Right atrium auricular region (tissue), 2 donors: Measurements from ENCODE around the gene NEK6. TPM values are rescaled to one million over a fixed set of nuclear protein-coding genes. Genes with fewer than 3 reads are reported as not detected.

ENCODE experiments used
- DNase-seq: peaks from one replicate; pipeline ENCODE4 v3.0.0-alpha.2; 2019; ENCODE audit warnings: low spot score
- H3K27ac ChIP-seq, 2 donors: fragments of 200-600 bp; sonication (generic); 1 replicate in 1 of 2; 2 replicates in 1 of 2; pipeline ENCODE4 v1.5.1; 2016 to 2019
- H3K27me3 ChIP-seq, 2 donors: fragments of 200-600 bp; sonication (generic); one replicate each; pipeline versions ENCODE4 v1.5.1 to v1.6.0; 2017 to 2019
- H3K36me3 ChIP-seq: fragments of 200-600 bp; sonication (generic); one replicate; pipeline ENCODE4 v1.5.1; 2016
- H3K4me1 ChIP-seq, 2 donors: fragments of 200-600 bp; sonication (generic); one replicate each; pipeline versions ENCODE4 v1.5.1 to v1.6.0; 2017 to 2019
- H3K4me3 ChIP-seq, 2 donors: fragments of 200-600 bp; sonication (generic); 1 replicate in 1 of 2; 2 replicates in 1 of 2; pipeline ENCODE4 v1.5.1; 2017 to 2019; ENCODE audit warnings: mild to moderate bottlenecking in 1 of 2, moderate library complexity in 1 of 2
- H3K9me3 ChIP-seq, 2 donors: fragments of 200-600 bp; sonication (generic); one replicate each; pipeline ENCODE4 v1.5.1; 2019
- total RNA-seq, 2 donors: library from RNA; depleted of rRNA; stranded (reverse); fragments of >200 nt; gene quantifications; one replicate each; pipeline ENCODE4 v1.1.0, GENCODE V29; 2016
- TF ChIP-seq, protein P1 (sequence below), 2 donors: fragments of 200-600 bp; sonication (generic); IDR thresholded peaks; one replicate each; pipeline ENCODE4 v1.5.1; 2019; ENCODE audit warnings: antibody characterized with exemption in 2 of 2

Gene NEK6
- total RNA-seq, 2 donors from 2014 or later, result 9.2 to 9.7 TPM

DNA sequence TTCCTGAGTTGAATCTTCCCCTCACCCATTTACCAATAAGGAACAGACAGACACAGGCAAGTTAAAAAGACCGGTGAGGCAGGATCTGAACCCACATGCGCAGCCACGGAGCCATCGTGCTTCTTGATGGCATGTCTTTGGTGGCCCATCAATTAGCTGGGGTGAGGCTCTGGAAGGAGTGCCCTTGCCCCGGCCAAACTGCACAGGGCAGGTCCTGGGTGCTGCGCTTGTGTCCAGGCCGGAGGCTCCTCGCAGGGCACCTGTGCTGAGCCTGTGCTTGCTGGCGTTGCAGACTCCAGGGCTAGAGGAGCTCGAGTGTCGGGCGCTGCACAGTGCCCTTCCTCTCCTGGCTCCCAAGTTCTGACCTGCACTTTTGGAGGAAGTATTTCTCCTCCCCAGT, 91.1 kb downstream of the NEK6 start:
- TF ChIP-seq, protein P1, sequence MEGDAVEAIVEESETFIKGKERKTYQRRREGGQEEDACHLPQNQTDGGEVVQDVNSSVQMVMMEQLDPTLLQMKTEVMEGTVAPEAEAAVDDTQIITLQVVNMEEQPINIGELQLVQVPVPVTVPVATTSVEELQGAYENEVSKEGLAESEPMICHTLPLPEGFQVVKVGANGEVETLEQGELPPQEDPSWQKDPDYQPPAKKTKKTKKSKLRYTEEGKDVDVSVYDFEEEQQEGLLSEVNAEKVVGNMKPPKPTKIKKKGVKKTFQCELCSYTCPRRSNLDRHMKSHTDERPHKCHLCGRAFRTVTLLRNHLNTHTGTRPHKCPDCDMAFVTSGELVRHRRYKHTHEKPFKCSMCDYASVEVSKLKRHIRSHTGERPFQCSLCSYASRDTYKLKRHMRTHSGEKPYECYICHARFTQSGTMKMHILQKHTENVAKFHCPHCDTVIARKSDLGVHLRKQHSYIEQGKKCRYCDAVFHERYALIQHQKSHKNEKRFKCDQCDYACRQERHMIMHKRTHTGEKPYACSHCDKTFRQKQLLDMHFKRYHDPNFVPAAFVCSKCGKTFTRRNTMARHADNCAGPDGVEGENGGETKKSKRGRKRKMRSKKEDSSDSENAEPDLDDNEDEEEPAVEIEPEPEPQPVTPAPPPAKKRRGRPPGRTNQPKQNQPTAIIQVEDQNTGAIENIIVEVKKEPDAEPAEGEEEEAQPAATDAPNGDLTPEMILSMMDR (IDR thresholded peaks at IDR 0.05), result no peak
- no peak for DNase-seq
- H3K27ac ChIP-seq, result no peak overlapping the region
- H3K36me3 ChIP-seq, result peaks cover 62% of the 10 kb centered on the region
- H3K4me3 ChIP-seq, result no peak overlapping the region
- H3K9me3 ChIP-seq, result no peaks in the 10 kb centered on the region
- peaks cover 0 to 7% of the 10 kb centered on the region in 2 donors for H3K4me1 ChIP-seq
- H3K27me3 ChIP-seq, result no peaks in the 10 kb centered on the region

DNA sequence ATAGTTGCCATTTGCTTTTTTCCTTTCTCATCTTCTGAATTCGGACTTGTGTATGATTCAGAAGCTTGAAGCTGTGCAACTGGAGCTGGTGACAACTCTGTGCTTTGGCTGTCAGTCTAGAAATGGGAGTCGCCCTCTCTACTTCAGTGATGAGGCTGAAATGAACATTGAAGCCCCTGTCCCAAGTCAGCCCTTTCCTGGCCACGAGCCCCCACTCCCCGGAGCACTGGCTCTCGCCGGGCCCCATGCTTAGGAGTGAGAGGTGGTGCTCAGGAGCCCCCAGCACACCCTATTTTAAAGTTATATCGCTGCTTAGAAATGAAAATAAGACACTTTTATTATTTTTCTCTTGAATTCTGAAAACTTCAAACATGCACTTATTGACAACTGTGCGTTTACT, 91.5 kb downstream of the NEK6 start:
- H3K27me3 ChIP-seq, result no peaks in the 10 kb centered on the region
- peaks cover 64% of the 10 kb centered on the region for H3K36me3 ChIP-seq
- H3K9me3 ChIP-seq, result no peaks in the 10 kb centered on the region
- DNase-seq, result no peak
- no peak overlapping the region for H3K4me3 ChIP-seq
- H3K27ac ChIP-seq, result no peak overlapping the region
- TF ChIP-seq, protein P1 (IDR thresholded peaks at IDR 0.05), result no peak
- H3K4me1 ChIP-seq, result peaks cover 0 to 7% of the 10 kb centered on the region in 2 donors

DNA sequence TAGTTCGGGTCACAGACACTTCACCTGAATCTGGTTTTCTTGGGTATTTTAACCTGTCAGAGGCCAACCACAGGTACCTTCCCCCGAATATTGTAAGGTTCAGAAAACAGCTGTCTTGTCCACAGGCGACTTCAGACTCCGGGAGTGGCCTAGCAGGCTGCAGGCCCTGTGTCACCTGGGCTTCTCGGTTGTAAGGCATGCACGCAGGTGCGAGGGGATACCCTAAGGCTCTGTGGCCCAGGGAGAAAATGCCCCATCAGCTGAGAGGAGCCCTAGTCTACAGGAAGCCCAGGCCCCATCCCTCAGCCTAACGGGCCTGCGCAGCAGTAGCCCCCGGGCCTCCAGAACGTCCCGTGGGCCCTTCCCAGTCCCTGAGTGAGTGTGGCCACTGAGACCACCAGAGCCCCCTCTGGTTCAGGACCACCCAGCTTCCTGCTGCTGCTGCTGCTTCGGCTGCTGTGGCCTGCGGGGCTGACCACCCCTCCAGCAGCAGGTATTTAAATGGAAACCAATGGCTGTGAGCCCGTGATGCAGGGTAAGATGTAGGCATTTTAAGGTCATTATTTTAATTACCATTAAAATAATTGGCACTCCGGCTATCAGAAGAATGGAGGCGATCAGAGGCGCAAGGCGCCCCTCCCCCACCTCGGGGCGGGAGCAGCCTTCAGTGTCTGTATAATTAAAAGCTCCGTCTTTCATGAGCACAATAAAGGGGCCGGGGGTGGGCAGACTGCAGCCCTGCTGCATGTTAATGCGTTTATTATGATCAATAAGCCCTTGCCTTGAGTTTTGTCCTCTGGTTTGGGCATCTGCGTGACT, 92.1 kb downstream of the NEK6 start:
- Histone ChIP-seq H3K27me3 (no peaks in the 10 kb centered on the region), H3K9me3 (no peaks in the 10 kb centered on the region), H3K4me3 (no peak overlapping the region), H3K27ac (no peak overlapping the region), H3K4me1 (peaks cover 0 to 7% of the 10 kb centered on the region in 2 donors), H3K36me3 (peaks cover 69% of the 10 kb centered on the region)
- TF ChIP-seq, protein P1 (IDR thresholded peaks at IDR 0.05), result no peak
- no peak for DNase-seq

DNA sequence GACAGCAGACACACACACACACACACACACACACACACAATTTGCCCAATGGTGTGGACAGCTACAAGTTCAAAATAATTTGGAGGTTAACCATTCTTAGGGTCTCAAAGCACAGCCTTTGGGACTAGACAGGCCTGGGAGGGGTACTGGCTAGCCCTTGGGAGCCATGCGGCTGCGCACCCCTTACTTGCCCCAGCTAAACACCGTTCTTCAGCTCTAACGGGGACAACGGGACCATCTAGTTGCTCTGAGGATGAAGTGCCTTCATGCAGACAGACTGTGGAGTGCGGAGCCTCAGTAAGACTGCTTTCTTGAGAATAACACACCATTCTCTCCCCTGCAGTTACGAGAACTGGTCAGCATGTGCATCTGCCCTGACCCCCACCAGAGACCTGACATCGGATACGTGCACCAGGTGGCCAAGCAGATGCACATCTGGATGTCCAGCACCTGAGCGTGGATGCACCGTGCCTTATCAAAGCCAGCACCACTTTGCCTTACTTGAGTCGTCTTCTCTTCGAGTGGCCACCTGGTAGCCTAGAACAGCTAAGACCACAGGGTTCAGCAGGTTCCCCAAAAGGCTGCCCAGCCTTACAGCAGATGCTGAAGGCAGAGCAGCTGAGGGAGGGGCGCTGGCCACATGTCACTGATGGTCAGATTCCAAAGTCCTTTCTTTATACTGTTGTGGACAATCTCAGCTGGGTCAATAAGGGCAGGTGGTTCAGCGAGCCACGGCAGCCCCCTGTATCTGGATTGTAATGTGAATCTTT, 92.9 kb downstream of the NEK6 start:
- TF ChIP-seq, protein P1 (IDR thresholded peaks at IDR 0.05), result no peak
- Histone ChIP-seq H3K4me1 (peaks cover 0 to 7% of the 10 kb centered on the region in 2 donors), H3K4me3 (no peak overlapping the region), H3K9me3 (no peaks in the 10 kb centered on the region), H3K36me3 (peaks cover 69% of the 10 kb centered on the region), H3K27ac (no peak overlapping the region), H3K27me3 (no peaks in the 10 kb centered on the region)
- DNase-seq, result no peak

DNA sequence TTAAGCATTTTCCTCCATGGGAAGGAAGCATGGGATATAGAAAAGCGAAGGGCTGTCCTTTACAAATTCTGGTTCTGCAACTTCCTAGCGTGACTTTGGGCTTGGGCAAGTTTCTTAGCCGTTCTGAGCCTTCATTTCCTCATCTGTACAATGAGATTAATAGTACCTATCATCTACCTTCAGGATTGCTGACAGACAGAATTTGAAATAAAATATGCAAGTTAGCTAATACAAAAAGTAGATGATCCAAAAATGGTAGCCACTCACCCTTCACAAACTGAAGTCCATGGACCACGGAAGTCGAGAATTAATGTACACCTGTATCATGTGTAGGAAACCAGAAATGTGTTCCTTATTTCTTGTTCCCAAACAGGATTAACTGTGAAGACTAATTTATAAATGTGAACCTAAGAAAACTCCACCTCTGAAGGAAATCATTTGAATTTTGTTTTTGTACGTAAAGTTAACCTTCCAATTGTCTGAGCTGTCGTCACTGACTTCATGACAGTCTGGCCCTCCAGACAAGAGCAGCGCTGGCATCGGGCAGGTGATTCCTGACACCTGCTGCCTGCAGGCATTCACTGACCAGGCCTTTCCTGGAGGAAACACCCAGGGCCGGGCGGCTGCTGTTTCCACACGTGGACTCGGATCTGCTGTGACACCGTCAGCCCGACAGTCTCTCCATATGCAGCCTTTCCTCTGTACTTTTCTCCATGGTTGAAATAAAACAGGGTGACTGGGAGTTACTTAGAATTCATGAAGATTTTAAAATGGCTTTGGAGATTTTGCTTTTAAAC, 94.1 kb downstream of the NEK6 start:
- H3K27ac ChIP-seq, result no peak overlapping the region
- H3K27me3 ChIP-seq, result no peaks in the 10 kb centered on the region
- no peaks in the 10 kb centered on the region for H3K9me3 ChIP-seq
- TF ChIP-seq, protein P1 (IDR thresholded peaks at IDR 0.05), result no peak
- peaks cover 69% of the 10 kb centered on the region for H3K36me3 ChIP-seq
- no peak for DNase-seq
- H3K4me3 ChIP-seq, result no peak overlapping the region
- H3K4me1 ChIP-seq, result peaks cover 0 to 7% of the 10 kb centered on the region in 2 donors
